AG04450 (cell line): ENCODE data around the gene ACOT7. TPM values are rescaled to one million over a fixed set of nuclear protein-coding genes. Genes with fewer than 3 reads are reported as not detected.
A peak's percentile ranks its signal among the peaks of the same experiment; 100 is the strongest.

ENCODE experiments used
- CTCF ChIA-PET: fragments of 300-600, 350-600 bp; formaldehyde crosslinking; extraction: SDS; loops from one replicate; lab custom pipeline; 2022; ENCODE audit warnings: antibody characterized with exemption, inconsistent platforms; lab: Charles Lee
- POLR2A ChIA-PET: fragments of 350-600 bp; formaldehyde crosslinking; extraction: SDS; loops from one replicate; lab custom pipeline; 2021; ENCODE audit warnings: antibody characterized with exemption, inconsistent platforms; lab: Yijun Ruan, JAX
- DNase-seq: peaks from one replicate; pipeline ENCODE4 v3.0.0-alpha.2; 2011; ENCODE audit warnings: low read depth, low spot score
- H3K27ac ChIP-seq: one replicate; pipeline ENCODE4 v1.5.1; 2012; ENCODE audit warnings: low read depth, low read length, control low read depth
- H3K27me3 ChIP-seq: one replicate; pipeline ENCODE4 v1.6.0; 2012; ENCODE audit warnings: low read length; ENCODE audit not compliant: control insufficient read depth, insufficient read depth
- H3K4me3 ChIP-seq: 2 replicates; pipeline ENCODE4 v1.5.1; 2011; ENCODE audit warnings: mild to moderate bottlenecking, low read depth, low read length, control low read depth
- H3K9me3 ChIP-seq: 2 replicates; pipeline ENCODE4 v1.5.1; 2012; ENCODE audit warnings: low read length; ENCODE audit not compliant: control insufficient read depth, insufficient read depth
- CTCF ChIP-seq: IDR thresholded peaks from 2 replicates; pipeline ENCODE4 v1.5.1; 2011; ENCODE audit warnings: low read depth, low read length, control low read depth, inconsistent platforms
- polyA plus RNA-seq: library from polyadenylated mRNA; depleted of rRNA; stranded (reverse); fragments of >200 nt; gene quantifications from 2 replicates; pipeline ENCODE4 v1.2.3, GENCODE V29; 2011

Gene ACOT7
- polyA plus RNA-seq, 1 experiment: 80.1 TPM

GRCh38 chr1:6359216-6360116, 34.1 kb downstream of the ACOT7 start:
- Histone ChIP-seq H3K9me3 (no peaks in the 10 kb centered on the region; the same call in 1 of the 2 replicates), H3K27ac (peak overlapping the region; percentile 89), H3K4me3 (peak overlapping the region; percentile 7), H3K27me3 (no peaks in the 10 kb centered on the region)
- DNase-seq: peak; percentile 47
- ChIA-PET POLR2A (interaction anchor here (0.9 to 1.2 kb wide), 3 partner anchors 12 to 37 kb away, joined by 3 to 6 read pairs (median 3); partner anchors contain the start of gene ACOT7), CTCF (interaction anchor here (0.9 to 5.8 kb wide), 8 partner anchors 10 to 155 kb away, joined by 3 to 79 read pairs (median 6); no protein-coding TSS in a partner anchor)
- no peak for TF ChIP-seq CTCF

GRCh38 chr1:6358757-6359201, 34.8 kb downstream of the ACOT7 start:
- peak; percentile 63 for DNase-seq
- Histone ChIP-seq H3K9me3 (no peaks in the 10 kb centered on the region; the same call in 1 of the 2 replicates), H3K27ac (peak overlapping the region; percentile 89), H3K27me3 (no peaks in the 10 kb centered on the region), H3K4me3 (peak overlapping the region; percentile 25; the same call in 1 of the 2 replicates)
- CTCF ChIA-PET: interaction anchor here (1.0 to 5.7 kb wide), 6 partner anchors 10 to 154 kb away, joined by 3 to 79 read pairs (median 7); no protein-coding TSS in a partner anchor
- POLR2A ChIA-PET: interaction anchor here (0.9 to 1.2 kb wide), 3 partner anchors 11 to 38 kb away, joined by 3 to 6 read pairs (median 3); partner anchors contain the start of gene ACOT7
- peak; percentile 13; the same call in 1 of the 2 replicates for TF ChIP-seq CTCF

- ChIA-PET POLR2A (interaction anchor here (1.2 kb wide), 1 partner anchor 36 kb away, joined by 6 read pairs; the partner anchor contains the start of gene ACOT7), CTCF (interaction anchor here (1.0 to 5.7 kb wide), 7 partner anchors 9 to 153 kb away, joined by 3 to 79 read pairs (median 8); no protein-coding TSS in a partner anchor)
- Histone ChIP-seq H3K27me3 (no peaks in the 10 kb centered on the region), H3K27ac (peak overlapping the region; percentile 89), H3K9me3 (no peaks in the 10 kb centered on the region; the same call in 1 of the 2 replicates), H3K4me3 (no peak overlapping the region)
- no peak for DNase-seq
- TF ChIP-seq CTCF: no peak
Measured at GRCh38 chr1:6358144-6358624, 35.4 kb downstream of the ACOT7 start.

GRCh38 chr1:6357243-6357936, 36.2 kb downstream of the ACOT7 start:
- Histone ChIP-seq H3K27me3 (no peaks in the 10 kb centered on the region), H3K27ac (no peak overlapping the region), H3K4me3 (no peak overlapping the region), H3K9me3 (no peaks in the 10 kb centered on the region; the same call in 1 of the 2 replicates)
- DNase-seq: no peak
- 0 out of 2 replicates have a peak, but pooled peaks have one; percentile 2 for TF ChIP-seq CTCF
- CTCF ChIA-PET: interaction anchor here (0.7 to 2.8 kb wide), 4 partner anchors 12 to 92 kb away, joined by 4 to 16 read pairs (median 7); no protein-coding TSS in a partner anchor
- POLR2A ChIA-PET: no interaction called here
